MM.1S (cell line): ENCODE results near the gene TAF6.
A peak's percentile ranks its signal among the peaks of the same experiment; 100 is the strongest.
"Not testable (repeated sequence)": the region's sequence is repeated elsewhere in the genome, so short reads cannot be mapped to it uniquely, and the experiment has no call there.

Experiments
- DNase-seq: peaks from one replicate; pipeline ENCODE4 v3.0.0-alpha.2; 2015
- H2AFZ ChIP-seq: fragments of 300-600 bp; sonication (generic); 2 replicates; pipeline ENCODE4 v1.6.0; 2016; ENCODE audit warnings: antibody characterized with exemption, low read length
- H3F3A ChIP-seq: fragments of 300-600 bp; sonication (generic); 2 replicates; pipeline ENCODE4 v1.6.1; 2016; ENCODE audit warnings: mild to moderate bottlenecking, antibody characterized with exemption, low read length, moderate library complexity, mixed read lengths; ENCODE audit not compliant: insufficient read depth
- H3K27ac ChIP-seq: fragments of 300-600 bp; sonication (generic); 2 replicates; pipeline ENCODE4 v1.5.1; 2016; ENCODE audit warnings: mild to moderate bottlenecking, low read length
- H3K27me3 ChIP-seq: fragments of 300-600 bp; sonication (generic); replicated peaks from 2 replicates; pipeline ENCODE4 v1.6.0; 2016; ENCODE audit warnings: low read length; ENCODE audit not compliant: insufficient read depth
- H3K36me3 ChIP-seq: fragments of 300-600 bp; sonication (generic); replicated peaks from 2 replicates; pipeline ENCODE4 v1.6.1; 2016; ENCODE audit warnings: mild to moderate bottlenecking, low read length, mixed read lengths; ENCODE audit not compliant: insufficient read depth
- H3K4me1 ChIP-seq: fragments of 300-600 bp; sonication (generic); 2 replicates; pipeline ENCODE4 v1.6.1; 2016; ENCODE audit warnings: low read length, mixed read lengths
- H3K4me2 ChIP-seq: fragments of 300-600 bp; sonication (generic); 2 replicates; pipeline ENCODE4 v1.6.0; 2016; ENCODE audit warnings: low read depth, low read length
- H3K4me3 ChIP-seq: fragments of 300-600 bp; sonication (generic); 2 replicates; pipeline ENCODE4 v1.5.1; 2016; ENCODE audit warnings: low read length, mixed read lengths
- H3K79me2 ChIP-seq: fragments of 300-600 bp; sonication (generic); 2 replicates; pipeline ENCODE4 v1.6.1; 2016; ENCODE audit warnings: mixed run types, low read length, mixed read lengths
- H3K9ac ChIP-seq: fragments of 300-600 bp; sonication (generic); 2 replicates; pipeline ENCODE4 v1.6.1; 2016; ENCODE audit warnings: low read length, mixed read lengths
- H3K9me2 ChIP-seq: fragments of 300-600 bp; sonication (generic); replicated peaks from 2 replicates; pipeline ENCODE4 v1.6.1; 2016; ENCODE audit warnings: mild to moderate bottlenecking, low read length, mixed read lengths; ENCODE audit not compliant: insufficient read depth
- H3K9me3 ChIP-seq: fragments of 300-600 bp; sonication (generic); replicated peaks from 2 replicates; pipeline ENCODE4 v1.6.1; 2016; ENCODE audit warnings: mild to moderate bottlenecking, low read length, mixed read lengths; ENCODE audit not compliant: insufficient read depth
- H4K20me1 ChIP-seq: fragments of 300-600 bp; sonication (generic); 2 replicates; pipeline ENCODE4 v1.6.1; 2016; ENCODE audit warnings: mild to moderate bottlenecking, low read length, moderate library complexity, mixed read lengths; ENCODE audit not compliant: insufficient read depth
- CTCF ChIP-seq: fragments of 300-600 bp; sonication (generic); IDR thresholded peaks from 2 replicates; pipeline ENCODE4 v1.5.1; 2016; ENCODE audit warnings: antibody characterized with exemption, low read length, mixed read lengths
- EZH2 ChIP-seq: fragments of 300-600 bp; sonication (generic); optimal IDR thresholded peaks from 2 replicates; pipeline ENCODE3; 2017; ENCODE audit warnings: low read depth, mild to moderate bottlenecking, antibody characterized with exemption, low read length, mixed read lengths
- EZH2phosphoT487 ChIP-seq: fragments of 300-600 bp; sonication (generic); IDR thresholded peaks from 2 replicates; pipeline ENCODE4 v1.6.1; 2018; ENCODE audit warnings: antibody characterized with exemption, low read length

Gene TAF6

GRCh38 chr7:100147278-100147677, 28.1 kb upstream of the TAF6 start:
- Histone ChIP-seq H4K20me1 (no peaks in the 10 kb centered on the region), H3F3A (peaks cover 14% of the 10 kb centered on the region; the same call in 1 of the 2 replicates), H3K27ac (no peak overlapping the region), H3K4me3 (no peak overlapping the region), H3K9ac (no peak overlapping the region), H3K79me2 (peaks cover 18% of the 10 kb centered on the region), H3K4me2 (no peak overlapping the region), H2AFZ (no peak overlapping the region), H3K27me3 (no peaks in the 10 kb centered on the region), H3K9me2 (no peaks in the 10 kb centered on the region), H3K36me3 (no peaks in the 10 kb centered on the region), H3K4me1 (peaks cover 10% of the 10 kb centered on the region), H3K9me3 (no peaks in the 10 kb centered on the region)
- no peak for TF ChIP-seq EZH2phosphoT487
- no peak for TF ChIP-seq CTCF
- no peak for TF ChIP-seq EZH2
- DNase-seq: no peak

- H3K4me3 ChIP-seq, DNase-seq, H3K27ac ChIP-seq, H3K9me3 ChIP-seq, H3K9me2 ChIP-seq, H3K27me3 ChIP-seq, H3K4me2 ChIP-seq, H2AFZ ChIP-seq, H3K9ac ChIP-seq, H3K36me3 ChIP-seq, H4K20me1 ChIP-seq: not testable (repeated sequence)
- peaks cover 14% of the 10 kb centered on the region; the same call in 1 of the 2 replicates for H3F3A ChIP-seq
- peaks cover 13% of the 10 kb centered on the region for H3K4me1 ChIP-seq
- H3K79me2 ChIP-seq: peaks cover 18% of the 10 kb centered on the region
Measured at GRCh38 chr7:100146350-100146749, 27.2 kb upstream of the TAF6 start.

GRCh38 chr7:100142461-100142860, 23.3 kb upstream of the TAF6 start:
- DNase-seq: no peak
- Histone ChIP-seq H3K9ac (no peak overlapping the region), H3K9me2 (no peaks in the 10 kb centered on the region), H3K9me3 (no peaks in the 10 kb centered on the region), H2AFZ (no peak overlapping the region), H3K4me3 (no peak overlapping the region), H3K27ac (no peak overlapping the region), H4K20me1 (no peaks in the 10 kb centered on the region), H3K79me2 (no peaks in the 10 kb centered on the region), H3K36me3 (no peaks in the 10 kb centered on the region), H3K27me3 (no peaks in the 10 kb centered on the region), H3K4me1 (peaks cover 3% of the 10 kb centered on the region; the same call in 1 of the 2 replicates), H3F3A (no peaks in the 10 kb centered on the region), H3K4me2 (no peak overlapping the region)
- TF ChIP-seq CTCF: no peak
- TF ChIP-seq EZH2: no peak
- no peak for TF ChIP-seq EZH2phosphoT487

- 0 out of 2 replicates have a peak overlapping the region, but pooled peaks have one; percentile 34 for H2AFZ ChIP-seq
- H3K9me2 ChIP-seq: no peaks in the 10 kb centered on the region
- H3K4me3 ChIP-seq: no peak overlapping the region
- H3K4me2 ChIP-seq: no peak overlapping the region
- H3K4me1 ChIP-seq: peaks cover 3% of the 10 kb centered on the region; the same call in 1 of the 2 replicates
- H4K20me1 ChIP-seq: no peaks in the 10 kb centered on the region
- no peak for TF ChIP-seq EZH2
- no peaks in the 10 kb centered on the region for H3F3A ChIP-seq
- H3K36me3 ChIP-seq: no peaks in the 10 kb centered on the region
- no peaks in the 10 kb centered on the region for H3K9me3 ChIP-seq
- H3K27me3 ChIP-seq: no peaks in the 10 kb centered on the region
- H3K27ac ChIP-seq: no peak overlapping the region
- H3K79me2 ChIP-seq: no peaks in the 10 kb centered on the region
- DNase-seq: no peak
- no peak overlapping the region for H3K9ac ChIP-seq
Measured at GRCh38 chr7:100141555-100141949, 22.4 kb upstream of the TAF6 start.
